ENCODE data around the gene OR4Q3. TPM values are rescaled to one million over a fixed set of nuclear protein-coding genes. Genes with fewer than 3 reads are reported as not detected.
"Not testable (repeated sequence)": the region's sequence is repeated elsewhere in the genome, so short reads cannot be mapped to it uniquely, and the experiment has no call there.

The OR4Q3 gene
- not detected for polyA plus RNA-seq (2013, experiment 1 of 2)
- polyA plus RNA-seq (2013, experiment 2 of 2), result not detected

GRCh38 chr14:19743256-19743655 lies at the start of gene OR4Q3:
TSS of gene OR4Q3 (plus strand) at chr14:19743571.
- no peak within 1 kb of the TSS for H3K9ac ChIP-seq (ENCODE audit: low read depth, low read length)
- 100% methylated on average over 1 of the region's 1 CpG for WGBS
- H3K36me3 ChIP-seq (ENCODE audit: insufficient read depth, low read length), result no peaks in the 10 kb centered on the region
- H3K4me3 ChIP-seq (ENCODE audit: low read length), result no peak within 1 kb of the TSS
- H3K9me3 ChIP-seq (ENCODE audit: insufficient read depth, low read depth, low read length), result peaks cover 95% of the 10 kb centered on the region
- H3K27me3 ChIP-seq (ENCODE audit: insufficient read depth, low read length), result no peaks in the 10 kb centered on the region
- no peak within 1 kb of the TSS for H3K27ac ChIP-seq (ENCODE audit: low read depth, low read length)
- H3K4me1 ChIP-seq (ENCODE audit: insufficient read depth, low read length), result no peaks in the 10 kb centered on the region

- H3K27ac ChIP-seq (ENCODE audit: low read depth, low read length), result no peak overlapping the region
- peaks cover 90% of the 10 kb centered on the region for H3K9me3 ChIP-seq (ENCODE audit: insufficient read depth, low read depth, low read length)
- H3K4me3 ChIP-seq (ENCODE audit: low read length), result no peak overlapping the region
- no peaks in the 10 kb centered on the region for H3K4me1 ChIP-seq (ENCODE audit: insufficient read depth, low read length)
- no peak overlapping the region for H3K9ac ChIP-seq (ENCODE audit: low read depth, low read length)
- H3K27me3 ChIP-seq (ENCODE audit: insufficient read depth, low read length), result no peaks in the 10 kb centered on the region
- no peaks in the 10 kb centered on the region for H3K36me3 ChIP-seq (ENCODE audit: insufficient read depth, low read length)
These were observed 14.0 kb upstream of the OR4Q3 start for GRCh38 chr14:19729359-19729758.

- Histone ChIP-seq H3K4me3 (ENCODE audit: low read length) (no peak overlapping the region), H3K9ac (ENCODE audit: low read depth, low read length) (no peak overlapping the region), H3K36me3 (ENCODE audit: insufficient read depth, low read length) (no peaks in the 10 kb centered on the region), H3K27me3 (ENCODE audit: insufficient read depth, low read length) (no peaks in the 10 kb centered on the region), H3K4me1 (ENCODE audit: insufficient read depth, low read length) (no peaks in the 10 kb centered on the region), H3K9me3 (ENCODE audit: insufficient read depth, low read depth, low read length) (peaks cover 94% of the 10 kb centered on the region), H3K27ac (ENCODE audit: low read depth, low read length) (no peak overlapping the region)
- 79% methylated on average over 2 of the region's 2 CpGs for WGBS
These were observed 13.6 kb upstream of the OR4Q3 start for GRCh38 chr14:19729763-19730162.

GRCh38 chr14:19733893-19734292 lies 9.5 kb upstream of the OR4Q3 start:
- peaks cover 92% of the 10 kb centered on the region for H3K9me3 ChIP-seq (ENCODE audit: insufficient read depth, low read depth, low read length)
- H3K9ac ChIP-seq (ENCODE audit: low read depth, low read length); H3K4me1 ChIP-seq (ENCODE audit: insufficient read depth, low read length); H3K27ac ChIP-seq (ENCODE audit: low read depth, low read length); H3K4me3 ChIP-seq (ENCODE audit: low read length); H3K27me3 ChIP-seq (ENCODE audit: insufficient read depth, low read length); H3K36me3 ChIP-seq (ENCODE audit: insufficient read depth, low read length): not testable (repeated sequence)
- WGBS, result 89% methylated on average over 3 of the region's 3 CpGs

- peaks cover 97% of the 10 kb centered on the region for H3K9me3 ChIP-seq (ENCODE audit: insufficient read depth, low read depth, low read length)
- not testable (repeated sequence) for H3K9ac ChIP-seq (ENCODE audit: low read depth, low read length)
These were observed 8.9 kb downstream of the OR4Q3 start for GRCh38 chr14:19752316-19752715.

GRCh38 chr14:19754172-19754571 lies 10.8 kb downstream of the OR4Q3 start:
- Histone ChIP-seq H3K27ac (ENCODE audit: low read depth, low read length) (no peak overlapping the region), H3K9me3 (ENCODE audit: insufficient read depth, low read depth, low read length) (peaks cover 95% of the 10 kb centered on the region), H3K4me3 (ENCODE audit: low read length) (no peak overlapping the region), H3K4me1 (ENCODE audit: insufficient read depth, low read length) (no peaks in the 10 kb centered on the region), H3K9ac (ENCODE audit: low read depth, low read length) (no peak overlapping the region), H3K36me3 (ENCODE audit: insufficient read depth, low read length) (no peaks in the 10 kb centered on the region), H3K27me3 (ENCODE audit: insufficient read depth, low read length) (no peaks in the 10 kb centered on the region)
- 10% methylated on average over 2 of the region's 2 CpGs for WGBS

More at GRCh38 chr14:19752316-19752715, 8.9 kb downstream of the OR4Q3 start:
- not testable (repeated sequence) for H3K27ac ChIP-seq (ENCODE audit: low read depth, low read length); H3K27me3 ChIP-seq (ENCODE audit: insufficient read depth, low read length); H3K4me1 ChIP-seq (ENCODE audit: insufficient read depth, low read length); H3K36me3 ChIP-seq (ENCODE audit: insufficient read depth, low read length)
- H3K4me3 ChIP-seq (ENCODE audit: low read length), result 0 out of 2 replicates have a peak overlapping the region, but pooled peaks have one; percentile 2

- not testable (repeated sequence) for H3K27ac ChIP-seq (ENCODE audit: low read depth, low read length); H3K4me1 ChIP-seq (ENCODE audit: insufficient read depth, low read length); H3K36me3 ChIP-seq (ENCODE audit: insufficient read depth, low read length); H3K4me3 ChIP-seq (ENCODE audit: low read length); H3K9ac ChIP-seq (ENCODE audit: low read depth, low read length); H3K27me3 ChIP-seq (ENCODE audit: insufficient read depth, low read length)
- H3K9me3 ChIP-seq (ENCODE audit: insufficient read depth, low read depth, low read length), result peaks cover 94% of the 10 kb centered on the region
- WGBS, result 67% methylated on average over 3 of the region's 3 CpGs
These were observed 28.1 kb downstream of the OR4Q3 start for GRCh38 chr14:19771491-19771890.

GRCh38 chr14:19771895-19772430 lies 28.6 kb downstream of the OR4Q3 start:
- Histone ChIP-seq H3K4me1 (ENCODE audit: insufficient read depth, low read length) (no peaks in the 10 kb centered on the region), H3K36me3 (ENCODE audit: insufficient read depth, low read length) (no peaks in the 10 kb centered on the region), H3K27ac (ENCODE audit: low read depth, low read length) (no peak overlapping the region), H3K9me3 (ENCODE audit: insufficient read depth, low read depth, low read length) (peaks cover 92% of the 10 kb centered on the region), H3K27me3 (ENCODE audit: insufficient read depth, low read length) (no peaks in the 10 kb centered on the region), H3K4me3 (ENCODE audit: low read length) (no peak overlapping the region), H3K9ac (ENCODE audit: low read depth, low read length) (no peak overlapping the region)
- WGBS, result 100% methylated on average over 1 of the region's 1 CpG

- peaks cover 93% of the 10 kb centered on the region for H3K9me3 ChIP-seq (ENCODE audit: insufficient read depth, low read depth, low read length)
- not testable (repeated sequence) for H3K4me3 ChIP-seq (ENCODE audit: low read length); H3K4me1 ChIP-seq (ENCODE audit: insufficient read depth, low read length); H3K27ac ChIP-seq (ENCODE audit: low read depth, low read length); H3K27me3 ChIP-seq (ENCODE audit: insufficient read depth, low read length); H3K36me3 ChIP-seq (ENCODE audit: insufficient read depth, low read length); H3K9ac ChIP-seq (ENCODE audit: low read depth, low read length)
- WGBS, result 60% methylated on average over 2 of the region's 2 CpGs
These were observed 29.1 kb downstream of the OR4Q3 start for GRCh38 chr14:19772454-19772853.

- H3K27me3 ChIP-seq (ENCODE audit: insufficient read depth, low read length); H3K4me3 ChIP-seq (ENCODE audit: low read length); H3K36me3 ChIP-seq (ENCODE audit: insufficient read depth, low read length); H3K27ac ChIP-seq (ENCODE audit: low read depth, low read length); H3K9ac ChIP-seq (ENCODE audit: low read depth, low read length); H3K4me1 ChIP-seq (ENCODE audit: insufficient read depth, low read length): not testable (repeated sequence)
- 17% methylated on average over 1 of the region's 1 CpG for WGBS
- H3K9me3 ChIP-seq (ENCODE audit: insufficient read depth, low read depth, low read length), result peaks cover 93% of the 10 kb centered on the region
These were observed 29.8 kb downstream of the OR4Q3 start, which contains the start of gene OR4M1 for GRCh38 chr14:19773204-19773603. TSS of gene OR4M1 (plus strand) at chr14:19773504. CDS start at chr14:19780323, 6,819 bp downstream.

GRCh38 chr14:19775587-19775986 lies 32.2 kb downstream of the OR4Q3 start:
- peaks cover 95% of the 10 kb centered on the region for H3K9me3 ChIP-seq (ENCODE audit: insufficient read depth, low read depth, low read length)
- WGBS, result 70% methylated on average over 1 of the region's 1 CpG
- H3K4me3 ChIP-seq (ENCODE audit: low read length), result no peak overlapping the region
- no peak overlapping the region for H3K27ac ChIP-seq (ENCODE audit: low read depth, low read length)
- no peak overlapping the region for H3K9ac ChIP-seq (ENCODE audit: low read depth, low read length)
- H3K36me3 ChIP-seq (ENCODE audit: insufficient read depth, low read length), result no peaks in the 10 kb centered on the region
- H3K27me3 ChIP-seq (ENCODE audit: insufficient read depth, low read length), result no peaks in the 10 kb centered on the region
- H3K4me1 ChIP-seq (ENCODE audit: insufficient read depth, low read length), result no peaks in the 10 kb centered on the region

- H3K9me3 ChIP-seq (ENCODE audit: insufficient read depth, low read depth, low read length), result peaks cover 98% of the 10 kb centered on the region
These were observed 42.5 kb downstream of the OR4Q3 start for GRCh38 chr14:19785848-19786247.

More at GRCh38 chr14:19785848-19786247, 42.5 kb downstream of the OR4Q3 start:
- not testable (repeated sequence) for H3K36me3 ChIP-seq (ENCODE audit: insufficient read depth, low read length); H3K9ac ChIP-seq (ENCODE audit: low read depth, low read length); H3K4me1 ChIP-seq (ENCODE audit: insufficient read depth, low read length); H3K4me3 ChIP-seq (ENCODE audit: low read length); H3K27ac ChIP-seq (ENCODE audit: low read depth, low read length); H3K27me3 ChIP-seq (ENCODE audit: insufficient read depth, low read length)
- 84% methylated on average over 16 of the region's 16 CpGs for WGBS
